Cardiac fibroblast (primary cell): Measurements from ENCODE around the gene TYR.
"Not testable (repeated sequence)": the region's sequence is repeated elsewhere in the genome, so short reads cannot be mapped to it uniquely, and the experiment has no call there.

ENCODE experiments used
- DNase-seq, 2 donors: peaks; one replicate each; pipeline versions ENCODE4 v3.0.0 to v3.0.0-alpha.2; 2010; ENCODE audit warnings: low read depth in 2 of 2
- H3K4me3 ChIP-seq, 2 donors: replicated peaks in 1 of 2; 1 replicate in 1 of 2; 2 replicates in 1 of 2; pipeline ENCODE4 v1.5.1; 2011; ENCODE audit warnings: low read depth in 2 of 2, low read length in 2 of 2, mild to moderate bottlenecking in 2 of 2, moderate library complexity in 1 of 2
- CTCF ChIP-seq: IDR thresholded peaks from one replicate; pipeline ENCODE4 v1.5.1; 2011; ENCODE audit warnings: low read depth, mild to moderate bottlenecking, low read length, inconsistent platforms

TYR gene

GRCh38 chr11:89203814-89204213, 26.1 kb downstream of the TYR start:
- DNase-seq: no peak
- H3K4me3 ChIP-seq: no peak overlapping the region
- no peak for TF ChIP-seq CTCF

GRCh38 chr11:89205378-89205777, 27.7 kb downstream of the TYR start:
- no peak for TF ChIP-seq CTCF
- peak in 1 of 2 donors; percentile 2 for DNase-seq
- H3K4me3 ChIP-seq: no peak overlapping the region

- no peak for TF ChIP-seq CTCF
- DNase-seq: no peak
- no peak overlapping the region for H3K4me3 ChIP-seq
These were observed 43.1 kb downstream of the TYR start for GRCh38 chr11:89220684-89221339.

DNA sequence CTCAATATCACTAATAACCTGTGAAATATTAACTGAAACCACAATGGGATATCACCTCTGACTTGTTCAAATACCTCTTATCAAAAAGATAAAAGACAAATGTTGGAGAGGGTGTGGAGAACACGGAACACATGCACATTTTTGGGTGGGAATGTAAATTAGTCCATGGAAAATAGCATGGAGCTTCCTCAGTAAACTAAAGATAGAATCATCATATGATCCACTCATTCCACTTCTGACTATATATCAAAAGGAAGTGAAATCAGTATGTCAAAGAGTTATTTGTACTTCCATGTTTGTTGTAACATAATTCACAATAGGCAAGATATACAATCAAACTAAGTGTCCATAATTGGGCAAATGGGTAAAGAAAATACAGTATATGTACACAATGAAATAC, 57.4 kb downstream of the TYR start:
- DNase-seq: no peak
- no peak for TF ChIP-seq CTCF
- H3K4me3 ChIP-seq: no peak overlapping the region

DNA sequence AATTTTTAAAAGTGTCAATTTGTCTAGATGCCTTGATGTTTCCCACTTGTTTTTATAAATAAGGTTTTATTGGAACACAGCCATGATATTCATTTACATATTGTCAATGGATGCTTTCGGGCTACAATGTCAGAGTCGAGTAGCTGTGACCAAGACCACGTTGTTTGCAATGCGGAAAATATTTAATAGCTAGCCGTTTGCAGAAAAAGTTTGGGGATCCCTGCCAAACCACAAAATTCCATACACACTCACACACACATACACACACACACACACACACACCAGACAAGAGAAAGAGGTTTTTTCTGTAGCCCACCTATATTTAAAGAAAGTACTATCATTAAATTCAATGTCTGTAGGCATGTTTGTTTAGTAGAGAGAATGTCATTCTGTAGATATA, 58.3 kb downstream of the TYR start:
- DNase-seq: no peak
- no peak for TF ChIP-seq CTCF
- H3K4me3 ChIP-seq: no peak overlapping the region

GRCh38 chr11:89247007-89247406, 69.3 kb downstream of the TYR start:
- H3K4me3 ChIP-seq, DNase-seq: not testable (repeated sequence)

GRCh38 chr11:89249196-89249595, 71.5 kb downstream of the TYR start:
- no peak for DNase-seq
- no peak overlapping the region for H3K4me3 ChIP-seq
- TF ChIP-seq CTCF: no peak

- not testable (repeated sequence) for H3K4me3 ChIP-seq, DNase-seq
These were observed 83.8 kb downstream of the TYR start for GRCh38 chr11:89261483-89261882.
